Measurements from ENCODE around the gene PHB1.

Gene PHB1

GRCh38 chr17:49414622-49415350, at the start of gene PHB1:
Gene PHB1 (minus strand): TSS chr17:49414882. CDS start chr17:49413264, 1,618 bp downstream.
- DNase-seq (ENCODE audit: low spot score): peak; percentile 99

- no peak for DNase-seq (ENCODE audit: low spot score)
Measured at GRCh38 chr17:49464049-49464448, 49.4 kb upstream of the PHB1 start.

GRCh38 chr17:49461580-49461979, 46.9 kb upstream of the PHB1 start:
- no peak for DNase-seq (ENCODE audit: low spot score)

GRCh38 chr17:49460401-49460800, 45.7 kb upstream of the PHB1 start:
- DNase-seq (ENCODE audit: low spot score): no peak

GRCh38 chr17:49459401-49459984, 44.8 kb upstream of the PHB1 start:
- no peak for DNase-seq (ENCODE audit: low spot score)

GRCh38 chr17:49457564-49458535, 43.2 kb upstream of the PHB1 start:
- DNase-seq (ENCODE audit: low spot score): no peak

- no peak for DNase-seq (ENCODE audit: low spot score)
Measured at GRCh38 chr17:49456183-49456965, 41.7 kb upstream of the PHB1 start.

GRCh38 chr17:49455272-49455861, 40.7 kb upstream of the PHB1 start:
- DNase-seq (ENCODE audit: low spot score): no peak

GRCh38 chr17:49454050-49454449, 39.4 kb upstream of the PHB1 start:
- DNase-seq (ENCODE audit: low spot score): peak; percentile 13

- no peak for DNase-seq (ENCODE audit: low spot score)
Measured at GRCh38 chr17:49452661-49453060, 38.0 kb upstream of the PHB1 start.

GRCh38 chr17:49452201-49452600, 37.5 kb upstream of the PHB1 start:
- DNase-seq (ENCODE audit: low spot score): no peak

GRCh38 chr17:49450735-49451134, 36.1 kb upstream of the PHB1 start:
- no peak for DNase-seq (ENCODE audit: low spot score)

GRCh38 chr17:49450181-49450580, 35.5 kb upstream of the PHB1 start:
- no peak for DNase-seq (ENCODE audit: low spot score)

GRCh38 chr17:49447628-49448302, 33.1 kb upstream of the PHB1 start:
- no peak for DNase-seq (ENCODE audit: low spot score)

- no peak for DNase-seq (ENCODE audit: low spot score)
Measured at GRCh38 chr17:49445591-49445990, 30.9 kb upstream of the PHB1 start.

GRCh38 chr17:49444384-49444783, 29.7 kb upstream of the PHB1 start:
- DNase-seq (ENCODE audit: low spot score): no peak

GRCh38 chr17:49443862-49444261, 29.2 kb upstream of the PHB1 start:
- no peak for DNase-seq (ENCODE audit: low spot score)

GRCh38 chr17:49442041-49442440, 27.4 kb upstream of the PHB1 start:
- no peak for DNase-seq (ENCODE audit: low spot score)

GRCh38 chr17:49441578-49441977, 26.9 kb upstream of the PHB1 start:
- no peak for DNase-seq (ENCODE audit: low spot score)

- no peak for DNase-seq (ENCODE audit: low spot score)
Measured at GRCh38 chr17:49440581-49440980, 25.9 kb upstream of the PHB1 start.

Data from LoVo (cell line).